H1 (cell line): ENCODE data around the gene UMAD1.

Source experiments
- CREB1 ChIP-seq: IDR thresholded peaks from 2 replicates; pipeline ENCODE4 v1.6.1; 2012; ENCODE audit warnings: inconsistent platforms
- CTBP2 ChIP-seq: IDR thresholded peaks from 2 replicates; pipeline ENCODE4 v1.7.0; 2011; ENCODE audit warnings: borderline replicate concordance, mild to moderate bottlenecking, moderate library complexity, mixed read lengths, low read length; ENCODE audit not compliant: insufficient read depth, insufficient read length
- EZH2 ChIP-seq: fragments of 200-600 bp; sonication (generic); IDR thresholded peaks from 2 replicates; pipeline ENCODE4 v1.7.1; 2012; ENCODE audit warnings: low read depth, mild to moderate bottlenecking, moderate library complexity, low read length, inconsistent platforms; ENCODE audit not compliant: severe bottlenecking
- JUN ChIP-seq: IDR thresholded peaks from 2 replicates; pipeline ENCODE4 v1.6.1; 2011; ENCODE audit warnings: low read depth, mild to moderate bottlenecking, improper control_type of control experiment, low read length
- SAP30 ChIP-seq: fragments of 300-600 bp; sonication (generic); IDR thresholded peaks from 2 replicates; pipeline ENCODE4 v1.7.1; 2012; ENCODE audit warnings: low read length, moderate library complexity, mild to moderate bottlenecking, inconsistent platforms; ENCODE audit not compliant: insufficient read depth, insufficient replicate concordance
- ZNF274 ChIP-seq: IDR thresholded peaks from 2 replicates; pipeline ENCODE4 v1.7.0; 2012; ENCODE audit warnings: low read length, borderline replicate concordance; ENCODE audit errors: extremely low read depth
- TF ChIP-seq, protein P1 (sequence below), 3 experiments: IDR thresholded peaks; 1 replicate in 2 of 3; 2 replicates in 1 of 3; pipeline versions ENCODE4 v1.5.1 to v1.6.1; 2011; ENCODE audit warnings: low read length in 3 of 3, mild to moderate bottlenecking in 3 of 3, inconsistent platforms in 2 of 3, low read depth in 1 of 3, moderate library complexity in 1 of 3; ENCODE audit not compliant: insufficient read depth in 1 of 3; ENCODE audit errors: control extremely low read depth in 1 of 3
- TF ChIP-seq, protein P2 (sequence below): IDR thresholded peaks from 2 replicates; pipeline ENCODE4 v1.6.1; 2012; ENCODE audit warnings: low read length, inconsistent platforms

DNA sequence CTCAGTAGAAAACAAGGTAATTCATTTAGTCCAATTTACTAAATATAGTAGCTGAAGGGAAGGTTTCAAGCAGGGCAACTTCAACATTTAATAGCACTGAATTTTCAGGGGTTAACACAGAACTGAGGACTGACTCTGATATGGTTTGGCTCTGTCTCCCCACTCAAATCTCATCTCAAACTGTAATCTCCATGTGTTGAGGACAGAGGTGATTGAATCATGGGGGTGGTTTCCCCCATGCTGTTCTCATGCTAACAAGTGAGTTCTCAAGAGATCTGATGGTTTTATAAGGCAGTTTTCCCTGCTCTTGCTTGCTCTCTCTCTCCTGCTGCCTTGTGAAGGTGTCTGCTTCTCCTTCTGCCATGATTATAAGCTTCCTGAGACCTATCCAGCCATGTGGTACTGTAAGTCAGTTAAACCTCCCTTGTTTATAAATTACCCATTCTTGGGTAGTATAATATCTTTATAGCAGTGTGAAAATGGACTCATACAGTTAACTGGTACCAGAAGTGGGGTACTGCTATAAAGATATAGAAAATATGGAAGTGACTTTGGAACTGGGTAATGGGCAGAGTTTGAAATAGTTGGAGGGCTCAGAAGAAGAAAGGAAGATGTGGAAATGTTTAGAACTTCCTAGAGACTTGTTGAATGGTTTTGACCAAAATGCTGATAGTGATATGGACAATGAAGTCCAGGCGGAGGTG, 9.8 kb upstream of the UMAD1 start:
- TF ChIP-seq, protein P1, sequence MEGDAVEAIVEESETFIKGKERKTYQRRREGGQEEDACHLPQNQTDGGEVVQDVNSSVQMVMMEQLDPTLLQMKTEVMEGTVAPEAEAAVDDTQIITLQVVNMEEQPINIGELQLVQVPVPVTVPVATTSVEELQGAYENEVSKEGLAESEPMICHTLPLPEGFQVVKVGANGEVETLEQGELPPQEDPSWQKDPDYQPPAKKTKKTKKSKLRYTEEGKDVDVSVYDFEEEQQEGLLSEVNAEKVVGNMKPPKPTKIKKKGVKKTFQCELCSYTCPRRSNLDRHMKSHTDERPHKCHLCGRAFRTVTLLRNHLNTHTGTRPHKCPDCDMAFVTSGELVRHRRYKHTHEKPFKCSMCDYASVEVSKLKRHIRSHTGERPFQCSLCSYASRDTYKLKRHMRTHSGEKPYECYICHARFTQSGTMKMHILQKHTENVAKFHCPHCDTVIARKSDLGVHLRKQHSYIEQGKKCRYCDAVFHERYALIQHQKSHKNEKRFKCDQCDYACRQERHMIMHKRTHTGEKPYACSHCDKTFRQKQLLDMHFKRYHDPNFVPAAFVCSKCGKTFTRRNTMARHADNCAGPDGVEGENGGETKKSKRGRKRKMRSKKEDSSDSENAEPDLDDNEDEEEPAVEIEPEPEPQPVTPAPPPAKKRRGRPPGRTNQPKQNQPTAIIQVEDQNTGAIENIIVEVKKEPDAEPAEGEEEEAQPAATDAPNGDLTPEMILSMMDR (IDR thresholded peaks at IDR 0.05; ENCODE audit: control extremely low read depth in 1 of 3, insufficient read depth in 1 of 3, low read depth in 1 of 3, low read length in 3 of 3): no peak
- no peak for TF ChIP-seq CREB1
- TF ChIP-seq EZH2: no peak
- no peak for TF ChIP-seq SAP30
- TF ChIP-seq, protein P2, sequence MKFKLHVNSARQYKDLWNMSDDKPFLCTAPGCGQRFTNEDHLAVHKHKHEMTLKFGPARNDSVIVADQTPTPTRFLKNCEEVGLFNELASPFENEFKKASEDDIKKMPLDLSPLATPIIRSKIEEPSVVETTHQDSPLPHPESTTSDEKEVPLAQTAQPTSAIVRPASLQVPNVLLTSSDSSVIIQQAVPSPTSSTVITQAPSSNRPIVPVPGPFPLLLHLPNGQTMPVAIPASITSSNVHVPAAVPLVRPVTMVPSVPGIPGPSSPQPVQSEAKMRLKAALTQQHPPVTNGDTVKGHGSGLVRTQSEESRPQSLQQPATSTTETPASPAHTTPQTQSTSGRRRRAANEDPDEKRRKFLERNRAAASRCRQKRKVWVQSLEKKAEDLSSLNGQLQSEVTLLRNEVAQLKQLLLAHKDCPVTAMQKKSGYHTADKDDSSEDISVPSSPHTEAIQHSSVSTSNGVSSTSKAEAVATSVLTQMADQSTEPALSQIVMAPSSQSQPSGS: no peak
- TF ChIP-seq CTBP2: no peak
- no peak for TF ChIP-seq ZNF274
- TF ChIP-seq JUN: no peak
